Endothelial cell of umbilical vein (primary cell): ENCODE results near the gene SPAG16.

Source experiments
- EZH2 ChIP-seq: IDR thresholded peaks from 2 replicates; pipeline ENCODE4 v1.6.1; 2012; ENCODE audit warnings: borderline replicate concordance, low read depth, mild to moderate bottlenecking, moderate library complexity, low read length, inconsistent platforms; ENCODE audit not compliant: severe bottlenecking
- FOS ChIP-seq: IDR thresholded peaks from 2 replicates; pipeline ENCODE4 v1.6.1; 2011; ENCODE audit warnings: mild to moderate bottlenecking, low read length, moderate library complexity, borderline replicate concordance; ENCODE audit not compliant: insufficient read depth
- GATA2 ChIP-seq: IDR thresholded peaks from 2 replicates; pipeline ENCODE4 v1.7.0; 2011; ENCODE audit warnings: low read depth, mild to moderate bottlenecking, moderate library complexity, mixed read lengths, low read length; ENCODE audit not compliant: insufficient read length, insufficient read depth
- JUN ChIP-seq: IDR thresholded peaks from 2 replicates; pipeline ENCODE4 v1.6.1; 2011; ENCODE audit warnings: borderline replicate concordance, low read depth; ENCODE audit not compliant: insufficient read length, insufficient read depth
- MYC ChIP-seq: IDR thresholded peaks from one replicate; pipeline ENCODE4 v1.6.1; 2011; ENCODE audit warnings: mild to moderate bottlenecking, low read depth, low read length
- POLR2A ChIP-seq: IDR thresholded peaks from 2 replicates; pipeline ENCODE4 v1.6.1; 2012; ENCODE audit warnings: low read depth, mild to moderate bottlenecking, control low read depth, low read length
- POLR2AphosphoS5 ChIP-seq: IDR thresholded peaks from 2 replicates; pipeline ENCODE4 v1.6.1; 2012; ENCODE audit warnings: low read depth, mild to moderate bottlenecking, control low read depth, low read length, moderate library complexity; ENCODE audit not compliant: insufficient read depth
- TF ChIP-seq, protein P1 (sequence below), 2 donors: IDR thresholded peaks; 1 replicate in 1 of 2; 2 replicates in 1 of 2; pipeline ENCODE4 v1.5.1; 2011; ENCODE audit warnings: low read length in 2 of 2, mild to moderate bottlenecking in 2 of 2, moderate library complexity in 2 of 2, control low read depth in 1 of 2, inconsistent platforms in 1 of 2, low read depth in 1 of 2; ENCODE audit not compliant: insufficient read depth in 1 of 2; ENCODE audit errors: extremely low read depth in 1 of 2
- TF ChIP-seq, protein P2 (sequence below): IDR thresholded peaks from 2 replicates; pipeline ENCODE4 v1.6.1; 2011; ENCODE audit not compliant: insufficient read depth, insufficient read length

DNA sequence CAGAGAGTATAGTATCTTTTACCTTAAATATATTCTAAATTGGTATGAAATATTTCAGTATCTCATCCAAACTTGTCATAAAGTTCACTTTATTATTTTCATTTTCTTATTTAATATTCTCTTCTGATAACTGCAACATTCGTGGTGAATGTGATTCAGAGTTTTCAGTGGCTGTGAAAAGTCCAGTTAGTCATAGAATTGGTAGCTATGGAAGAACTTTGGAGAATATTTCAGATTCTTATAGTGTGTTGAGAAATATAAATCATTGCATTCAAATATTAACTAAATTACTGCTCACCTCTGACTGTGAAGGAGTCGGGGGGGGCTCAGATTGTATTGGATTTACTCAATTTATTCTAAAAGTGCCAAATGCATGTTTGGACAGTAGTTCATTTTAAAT, 948.0 kb downstream of the SPAG16 start:
- TF ChIP-seq JUN (no peak), POLR2AphosphoS5 (no peak), FOS (no peak), EZH2 (no peak), POLR2A (no peak), MYC (no peak), GATA2 (no peak)
- TF ChIP-seq, protein P1, sequence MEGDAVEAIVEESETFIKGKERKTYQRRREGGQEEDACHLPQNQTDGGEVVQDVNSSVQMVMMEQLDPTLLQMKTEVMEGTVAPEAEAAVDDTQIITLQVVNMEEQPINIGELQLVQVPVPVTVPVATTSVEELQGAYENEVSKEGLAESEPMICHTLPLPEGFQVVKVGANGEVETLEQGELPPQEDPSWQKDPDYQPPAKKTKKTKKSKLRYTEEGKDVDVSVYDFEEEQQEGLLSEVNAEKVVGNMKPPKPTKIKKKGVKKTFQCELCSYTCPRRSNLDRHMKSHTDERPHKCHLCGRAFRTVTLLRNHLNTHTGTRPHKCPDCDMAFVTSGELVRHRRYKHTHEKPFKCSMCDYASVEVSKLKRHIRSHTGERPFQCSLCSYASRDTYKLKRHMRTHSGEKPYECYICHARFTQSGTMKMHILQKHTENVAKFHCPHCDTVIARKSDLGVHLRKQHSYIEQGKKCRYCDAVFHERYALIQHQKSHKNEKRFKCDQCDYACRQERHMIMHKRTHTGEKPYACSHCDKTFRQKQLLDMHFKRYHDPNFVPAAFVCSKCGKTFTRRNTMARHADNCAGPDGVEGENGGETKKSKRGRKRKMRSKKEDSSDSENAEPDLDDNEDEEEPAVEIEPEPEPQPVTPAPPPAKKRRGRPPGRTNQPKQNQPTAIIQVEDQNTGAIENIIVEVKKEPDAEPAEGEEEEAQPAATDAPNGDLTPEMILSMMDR (IDR thresholded peaks at IDR 0.05; ENCODE audit: extremely low read depth in 1 of 2, insufficient read depth in 1 of 2, low read depth in 1 of 2, low read length in 2 of 2), result no peak
- TF ChIP-seq, protein P2, sequence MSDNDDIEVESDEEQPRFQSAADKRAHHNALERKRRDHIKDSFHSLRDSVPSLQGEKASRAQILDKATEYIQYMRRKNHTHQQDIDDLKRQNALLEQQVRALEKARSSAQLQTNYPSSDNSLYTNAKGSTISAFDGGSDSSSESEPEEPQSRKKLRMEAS, result no peak
